Mononuclear cell (primary cell): ENCODE results near the gene RBM4B. TPM values are rescaled to one million over a fixed set of nuclear protein-coding genes. Genes with fewer than 3 reads are reported as not detected.
"Not testable (repeated sequence)": the region's sequence is repeated elsewhere in the genome, so short reads cannot be mapped to it uniquely, and the experiment has no call there.

ENCODE experiments used
- H3K27me3 ChIP-seq: 2 replicates; pipeline ENCODE4 v1.6.0; 2011; ENCODE audit warnings: low read length, control low read depth; ENCODE audit not compliant: insufficient read depth
- H3K4me1 ChIP-seq: 2 replicates; pipeline ENCODE4 v1.5.1; 2011; ENCODE audit warnings: mild to moderate bottlenecking, low read length, control low read depth; ENCODE audit not compliant: insufficient read depth
- H3K4me3 ChIP-seq: 2 replicates; pipeline ENCODE4 v1.5.1; 2011; ENCODE audit warnings: mild to moderate bottlenecking, low read length, moderate library complexity
- H3K9me3 ChIP-seq: 2 replicates; pipeline ENCODE4 v1.5.1; 2011; ENCODE audit warnings: low read depth, mild to moderate bottlenecking, control low read depth, low read length
- total RNA-seq: library from RNA; depleted of rRNA; stranded (reverse); fragments of >200 nt; gene quantifications from one replicate; pipeline ENCODE4 v1.2.3, GENCODE V29; 2012

Gene RBM4B
- 3.4 TPM for total RNA-seq

- Histone ChIP-seq H3K4me1 (peaks cover 35% of the 10 kb centered on the region), H3K4me3 (peak within 1 kb of the TSS; percentile 85), H3K27me3 (no peaks in the 10 kb centered on the region), H3K9me3 (no peaks in the 10 kb centered on the region)
These were observed at the start of gene RBM4B for GRCh38 chr11:66677599-66678375. TSS of gene RBM4B (minus strand) at chr11:66677887. CDS start at chr11:66677079, 808 bp downstream.

GRCh38 chr11:66725647-66726046 is 48.0 kb upstream of the RBM4B start:
- Histone ChIP-seq H3K4me3 (no peak overlapping the region), H3K27me3 (peaks cover 53% of the 10 kb centered on the region)

GRCh38 chr11:66725114-66725513 is 47.4 kb upstream of the RBM4B start:
- H3K27me3 ChIP-seq: peaks cover 48% of the 10 kb centered on the region
- peaks cover 13% of the 10 kb centered on the region for H3K4me1 ChIP-seq
- H3K4me3 ChIP-seq: no peak overlapping the region
- H3K9me3 ChIP-seq: no peaks in the 10 kb centered on the region

More at GRCh38 chr11:66725647-66726046, 48.0 kb upstream of the RBM4B start:
- Histone ChIP-seq H3K4me1 (peaks cover 13% of the 10 kb centered on the region), H3K9me3 (no peaks in the 10 kb centered on the region)

GRCh38 chr11:66724167-66724566 is 46.5 kb upstream of the RBM4B start:
- H3K9me3 ChIP-seq: not testable (repeated sequence)
- peaks cover 13% of the 10 kb centered on the region for H3K4me1 ChIP-seq
- H3K27me3 ChIP-seq: peaks cover 39% of the 10 kb centered on the region

GRCh38 chr11:66723693-66724092 is 46.0 kb upstream of the RBM4B start:
- H3K4me3 ChIP-seq: no peak overlapping the region
- H3K27me3 ChIP-seq: peaks cover 35% of the 10 kb centered on the region
- H3K4me1 ChIP-seq: peaks cover 11% of the 10 kb centered on the region
- no peaks in the 10 kb centered on the region for H3K9me3 ChIP-seq

More at GRCh38 chr11:66724167-66724566, 46.5 kb upstream of the RBM4B start:
- not testable (repeated sequence) for H3K4me3 ChIP-seq

GRCh38 chr11:66722745-66723651 is 45.3 kb upstream of the RBM4B start:
- no peaks in the 10 kb centered on the region for H3K9me3 ChIP-seq
- H3K27me3 ChIP-seq: peaks cover 31% of the 10 kb centered on the region
- peaks cover 8% of the 10 kb centered on the region for H3K4me1 ChIP-seq
- no peak overlapping the region for H3K4me3 ChIP-seq

GRCh38 chr11:66721939-66722338 is 44.3 kb upstream of the RBM4B start:
- H3K4me3 ChIP-seq: no peak overlapping the region

GRCh38 chr11:66720899-66721470 is 43.3 kb upstream of the RBM4B start:
- Histone ChIP-seq H3K4me3 (no peak overlapping the region), H3K27me3 (peaks cover 16% of the 10 kb centered on the region), H3K4me1 (no peaks in the 10 kb centered on the region)

More at GRCh38 chr11:66721939-66722338, 44.3 kb upstream of the RBM4B start:
- Histone ChIP-seq H3K4me1 (peaks cover 2% of the 10 kb centered on the region), H3K27me3 (peaks cover 25% of the 10 kb centered on the region), H3K9me3 (no peaks in the 10 kb centered on the region)

GRCh38 chr11:66720223-66720898 is 42.7 kb upstream of the RBM4B start:
- Histone ChIP-seq H3K4me3 (no peak overlapping the region), H3K27me3 (peaks cover 10% of the 10 kb centered on the region), H3K4me1 (no peaks in the 10 kb centered on the region), H3K9me3 (no peaks in the 10 kb centered on the region)

More at GRCh38 chr11:66720899-66721470, 43.3 kb upstream of the RBM4B start:
- no peaks in the 10 kb centered on the region for H3K9me3 ChIP-seq

- no peaks in the 10 kb centered on the region for H3K9me3 ChIP-seq
- no peak overlapping the region for H3K4me3 ChIP-seq
- no peaks in the 10 kb centered on the region for H3K27me3 ChIP-seq
- H3K4me1 ChIP-seq: no peaks in the 10 kb centered on the region
These were observed 41.6 kb upstream of the RBM4B start for GRCh38 chr11:66719111-66719872.

- H3K9me3 ChIP-seq: no peaks in the 10 kb centered on the region
These were observed 40.8 kb upstream of the RBM4B start for GRCh38 chr11:66718320-66718971.

GRCh38 chr11:66717925-66718319 is 40.2 kb upstream of the RBM4B start:
- H3K9me3 ChIP-seq: no peaks in the 10 kb centered on the region
- H3K4me3 ChIP-seq: no peak overlapping the region
- no peaks in the 10 kb centered on the region for H3K27me3 ChIP-seq
- no peaks in the 10 kb centered on the region for H3K4me1 ChIP-seq

More at GRCh38 chr11:66718320-66718971, 40.8 kb upstream of the RBM4B start:
- Histone ChIP-seq H3K4me1 (no peaks in the 10 kb centered on the region), H3K27me3 (no peaks in the 10 kb centered on the region), H3K4me3 (no peak overlapping the region)

- Histone ChIP-seq H3K9me3 (no peaks in the 10 kb centered on the region), H3K4me1 (no peaks in the 10 kb centered on the region), H3K4me3 (no peak overlapping the region), H3K27me3 (no peaks in the 10 kb centered on the region)
These were observed 39.3 kb upstream of the RBM4B start for GRCh38 chr11:66716996-66717395.
